NCI-H524 (cell line): Measurements from ENCODE around the gene GPR171.
A peak's percentile ranks its signal among the peaks of the same experiment; 100 is the strongest.
"Not testable (repeated sequence)": the region's sequence is repeated elsewhere in the genome, so short reads cannot be mapped to it uniquely, and the experiment has no call there.

Source experiments
- DNase-seq, 2 experiments: peaks; one replicate each; lab custom pipeline; 2025; lab: John Stamatoyannopoulos, UW

Gene GPR171

GRCh38 chr3:151174351-151174750, 28.7 kb downstream of the GPR171 start:
- DNase-seq: no peak

GRCh38 chr3:151171145-151171757, 31.8 kb downstream of the GPR171 start:
- no peak for DNase-seq

- DNase-seq: not testable (repeated sequence)
Observed at GRCh38 chr3:151169948-151170679, 32.9 kb downstream of the GPR171 start.

- DNase-seq: no peak
Observed at GRCh38 chr3:151169262-151169947, 33.6 kb downstream of the GPR171 start.

- peak; percentile 31 to 71 for DNase-seq
Observed at GRCh38 chr3:151168269-151169094, 34.5 kb downstream of the GPR171 start.

- no peak for DNase-seq
Observed at GRCh38 chr3:151166161-151166560, 36.9 kb downstream of the GPR171 start.

GRCh38 chr3:151165226-151165625, 37.8 kb downstream of the GPR171 start:
- DNase-seq: no peak

GRCh38 chr3:151159806-151160205, 43.2 kb downstream of the GPR171 start:
- no peak for DNase-seq

GRCh38 chr3:151156618-151157216, 46.3 kb downstream of the GPR171 start:
- peak; percentile 81 to 85 for DNase-seq

GRCh38 chr3:151155409-151156128, 47.4 kb downstream of the GPR171 start:
- no peak for DNase-seq

- no peak for DNase-seq
Observed at GRCh38 chr3:151154566-151154965, 48.5 kb downstream of the GPR171 start.

- DNase-seq: no peak
Observed at GRCh38 chr3:151152455-151153079, 50.4 kb downstream of the GPR171 start.
